Adrenal gland (tissue), 5 donors: ENCODE data around the gene LIPC.

ENCODE experiments used
- CTCF ChIP-seq, 6 experiments: fragments of 450-650 bp in 4 of 6; fragments of 200-600 bp in 2 of 6; sonication (generic) in 1 of 6; IDR thresholded peaks; 1 replicate in 5 of 6; 2 replicates in 1 of 6; pipeline versions ENCODE4 v1.5.1 to v1.8.0; 2016 to 2021; ENCODE audit warnings: antibody characterized with exemption in 6 of 6, mild to moderate bottlenecking in 2 of 6, moderate library complexity in 1 of 6
- POLR2A ChIP-seq, 2 donors: fragments of 450-650 bp; IDR thresholded peaks; one replicate each; pipeline ENCODE4 v1.6.1; 2017; ENCODE audit warnings: antibody characterized with exemption in 2 of 2, mild to moderate bottlenecking in 2 of 2, moderate library complexity in 1 of 2
- donor health status: DM: no; HTN: no; CAD: no.

GRCh38 chr15:58552505-58553364 is 120.9 kb downstream of the LIPC start:
- TF ChIP-seq CTCF (IDR thresholded peaks at IDR 0.05) (no peak), POLR2A (IDR thresholded peaks at IDR 0.05) (no peak)
